Dermis lymphatic vessel endothelial cell (primary cell): ENCODE results near the gene ELP2. TPM values are rescaled to one million over a fixed set of nuclear protein-coding genes. Genes with fewer than 3 reads are reported as not detected.

Experiments used
- total RNA-seq: library from RNA; depleted of rRNA; stranded (reverse); fragments of >200 nt; gene quantifications from 2 replicates; pipeline ENCODE4 v1.2.1, GENCODE V29; 2014

ELP2 gene, protein sequence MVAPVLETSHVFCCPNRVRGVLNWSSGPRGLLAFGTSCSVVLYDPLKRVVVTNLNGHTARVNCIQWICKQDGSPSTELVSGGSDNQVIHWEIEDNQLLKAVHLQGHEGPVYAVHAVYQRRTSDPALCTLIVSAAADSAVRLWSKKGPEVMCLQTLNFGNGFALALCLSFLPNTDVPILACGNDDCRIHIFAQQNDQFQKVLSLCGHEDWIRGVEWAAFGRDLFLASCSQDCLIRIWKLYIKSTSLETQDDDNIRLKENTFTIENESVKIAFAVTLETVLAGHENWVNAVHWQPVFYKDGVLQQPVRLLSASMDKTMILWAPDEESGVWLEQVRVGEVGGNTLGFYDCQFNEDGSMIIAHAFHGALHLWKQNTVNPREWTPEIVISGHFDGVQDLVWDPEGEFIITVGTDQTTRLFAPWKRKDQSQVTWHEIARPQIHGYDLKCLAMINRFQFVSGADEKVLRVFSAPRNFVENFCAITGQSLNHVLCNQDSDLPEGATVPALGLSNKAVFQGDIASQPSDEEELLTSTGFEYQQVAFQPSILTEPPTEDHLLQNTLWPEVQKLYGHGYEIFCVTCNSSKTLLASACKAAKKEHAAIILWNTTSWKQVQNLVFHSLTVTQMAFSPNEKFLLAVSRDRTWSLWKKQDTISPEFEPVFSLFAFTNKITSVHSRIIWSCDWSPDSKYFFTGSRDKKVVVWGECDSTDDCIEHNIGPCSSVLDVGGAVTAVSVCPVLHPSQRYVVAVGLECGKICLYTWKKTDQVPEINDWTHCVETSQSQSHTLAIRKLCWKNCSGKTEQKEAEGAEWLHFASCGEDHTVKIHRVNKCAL
- total RNA-seq: 151 and 194 TPM in 2 replicates

DNA sequence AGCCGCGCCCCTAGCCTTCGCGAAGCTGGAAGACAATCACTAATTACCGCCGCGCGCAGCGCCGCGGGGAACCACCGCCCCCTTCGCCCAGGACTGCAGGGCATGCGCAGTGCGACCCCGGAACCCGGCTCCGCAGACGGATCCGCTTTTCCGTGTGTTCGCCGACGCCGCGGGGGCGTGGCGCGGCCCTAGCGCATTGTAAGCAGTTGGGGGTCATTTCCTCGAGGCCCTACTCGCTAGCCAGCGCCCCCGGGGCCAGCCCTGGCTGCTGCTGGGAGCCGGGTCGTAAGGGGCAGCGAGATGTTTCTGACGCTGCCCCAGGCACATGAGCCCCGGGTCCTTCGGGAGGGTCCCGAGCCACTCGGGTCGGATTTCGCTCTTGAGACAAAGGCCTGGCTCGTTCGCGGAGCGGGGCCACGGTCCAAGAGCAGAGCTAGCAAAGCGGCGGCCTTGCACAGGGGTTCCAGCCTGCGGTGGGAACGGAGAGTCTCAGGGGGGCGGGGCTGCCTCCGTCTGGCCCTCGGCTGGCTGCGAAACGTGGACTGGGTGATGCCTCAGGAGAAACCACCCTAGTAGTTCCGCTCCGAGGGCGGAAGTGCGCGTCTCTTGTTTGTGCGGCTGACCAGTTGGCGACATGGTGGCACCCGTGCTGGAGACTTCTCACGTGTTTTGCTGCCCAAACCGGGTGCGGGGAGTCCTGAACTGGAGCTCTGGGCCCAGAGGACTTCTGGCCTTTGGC, at the start of gene ELP2, which contains the start of gene SLC39A6:
Gene ELP2 (plus strand): TSS at position 600 of the 739 bp plus-strand sequence. CDS start 35 bp downstream, at position 635.
Gene SLC39A6 (minus strand): TSS at position 41 of the 739 bp plus-strand sequence. CDS start 2,333 bp downstream, outside the sequence.

DNA sequence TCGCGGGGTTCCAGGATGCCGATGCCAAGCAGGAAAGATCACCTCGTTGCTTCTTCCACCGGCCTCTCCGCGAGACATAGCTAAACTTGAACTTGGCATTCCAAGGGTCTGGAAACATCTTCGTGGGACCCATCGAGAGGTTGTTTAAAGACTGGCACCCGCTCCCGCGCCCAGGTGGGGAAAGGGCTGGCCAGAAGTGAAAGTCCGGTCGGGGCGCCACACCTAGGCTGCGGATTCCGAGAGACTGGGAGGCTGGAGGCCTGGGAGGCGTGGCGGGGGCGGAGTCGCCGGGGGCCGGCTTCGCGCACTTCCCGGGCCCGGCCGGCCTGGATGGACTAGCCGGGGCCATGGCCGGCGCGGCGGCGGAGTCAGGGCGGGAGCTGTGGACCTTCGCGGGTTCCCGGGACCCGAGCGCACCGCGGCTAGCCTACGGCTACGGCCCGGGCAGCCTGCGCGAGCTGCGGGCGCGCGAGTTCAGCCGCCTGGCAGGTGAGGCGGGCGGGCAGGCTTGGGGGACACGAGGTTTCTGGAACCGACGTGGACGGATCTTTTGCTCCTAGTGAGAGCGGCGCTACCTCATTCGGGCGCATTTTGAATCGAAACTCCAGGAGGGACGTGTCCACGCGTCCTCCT, 57.6 kb downstream of the ELP2 start, which contains the start of gene MOCOS:
Gene MOCOS (plus strand): TSS at position 305 of the 633 bp plus-strand sequence. CDS start 43 bp downstream, at position 348.

Other genes starting within 250 kb of the ELP2 start
- gene RPRD1A, start 62.3 kb upstream of the ELP2 start, total RNA-seq: 37.1 and 45.3 TPM in 2 replicates
- gene SLC39A6, start 559 bp upstream of the ELP2 start, total RNA-seq: 17.0 and 18.3 TPM in 2 replicates
- gene MOCOS, start 57.6 kb downstream of the ELP2 start, total RNA-seq: 0.17 and 0.54 TPM in 2 replicates
- gene FHOD3, start 167.8 kb downstream of the ELP2 start, total RNA-seq: 0.33 TPM in 1 of 2 replicates, not detected in the other